ENCODE measurements around the gene CTNNBL1. TPM values are rescaled to one million over a fixed set of nuclear protein-coding genes. Genes with fewer than 3 reads are reported as not detected.

The CTNNBL1 gene
- total RNA-seq, 1 experiment from 2014 or later: 55.4 TPM

- no peak overlapping the region for H3K9ac ChIP-seq (ENCODE audit: low read length)
- H3K36me3 ChIP-seq (ENCODE audit: control insufficient read depth in 1 of 2, insufficient read depth in 2 of 2, low read length in 2 of 2): peaks cover 0 to 7% of the 10 kb centered on the region in 2 experiments; a peak in 2 of 4 replicates
- CTCF ChIA-PET: no interaction called here
- no peaks in the 10 kb centered on the region for H3K9me3 ChIP-seq (ENCODE audit: control insufficient read depth in 1 of 2, insufficient read depth in 1 of 2, low read depth in 1 of 2, low read length in 2 of 2)
- no peaks in the 10 kb centered on the region for H3K4me1 ChIP-seq (ENCODE audit: control insufficient read depth in 1 of 2, insufficient read depth in 2 of 2, low read length in 2 of 2)
- no TSS peak for BruUV-seq (replicated peaks)
- no peaks in the 10 kb centered on the region for H3K9me2 ChIP-seq (ENCODE audit: insufficient read depth)
- RAD21 ChIA-PET (ENCODE audit: low non-redundant PET in 1 of 2, low total read pairs in 2 of 2, uncharacterized antibody in 2 of 2, unreplicated experiment in 2 of 2): no interaction called here
- intact Hi-C loops (cut with micrococcal nuclease): no loop called here
- no peak overlapping the region for H3K4me3 ChIP-seq (replicated peaks in 1 of 2; ENCODE audit: low read depth in 1 of 2, low read length in 2 of 2)
- no peak overlapping the region for H3K4me2 ChIP-seq (ENCODE audit: low read length)
- TF ChIP-seq EZH2 (IDR thresholded peaks at IDR 0.05) (no peak), POLR2AphosphoS5 (IDR thresholded peaks at IDR 0.05; ENCODE audit: low read depth, low read length) (no peak), TCF7L2 (IDR thresholded peaks at IDR 0.05; ENCODE audit: borderline replicate concordance, extremely low read depth, insufficient read depth, insufficient read length) (no peak), SRF (IDR thresholded peaks at IDR 0.05; ENCODE audit: low read depth) (no peak), EGR1 (IDR thresholded peaks at IDR 0.05; ENCODE audit: low read depth) (no peak), SIN3A (IDR thresholded peaks at IDR 0.05; ENCODE audit: low read depth) (no peak), CEBPB (IDR thresholded peaks at IDR 0.05; ENCODE audit: low read depth) (no peak), MAX (IDR thresholded peaks at IDR 0.05) (no peak), ZNF274 (IDR thresholded peaks at IDR 0.05; ENCODE audit: low read depth, low read length) (no peak), SP1 (IDR thresholded peaks at IDR 0.05; ENCODE audit: low read depth) (no peak), ATF3 (IDR thresholded peaks at IDR 0.05) (no peak), EZH2phosphoT487 (IDR thresholded peaks at IDR 0.05; ENCODE audit: borderline replicate concordance) (no peak), CTCF (IDR thresholded peaks at IDR 0.05 in 2 of 3, conservative IDR thresholded peaks at IDR 0.05 in 1 of 3; ENCODE audit: borderline replicate concordance in 1 of 3, insufficient read depth in 1 of 3, low read depth in 2 of 3, low read length in 2 of 3) (no peak), YY1 (IDR thresholded peaks at IDR 0.05; ENCODE audit: extremely low read depth, insufficient replicate concordance, low read depth, low read length) (no peak), FOSL1 (IDR thresholded peaks at IDR 0.05; ENCODE audit: low read depth) (no peak), ELF1 (IDR thresholded peaks at IDR 0.05; ENCODE audit: borderline replicate concordance, low read depth) (no peak)
- POLR2A ChIA-PET: no interaction called here
- ATAC-seq (no peak), DNase-seq (ENCODE audit: low read depth, low spot score) (no peak)
- H3K27me3 ChIP-seq (ENCODE audit: insufficient read depth, low read length): no peaks in the 10 kb centered on the region
- H3K79me2 ChIP-seq (ENCODE audit: insufficient read depth, low read length): no peaks in the 10 kb centered on the region
- no peaks in the 10 kb centered on the region for H4K20me1 ChIP-seq (ENCODE audit: insufficient read depth)
- H2AFZ ChIP-seq (ENCODE audit: low read depth, low read length, poor library complexity, severe bottlenecking): no peak overlapping the region
- no peak overlapping the region for H3K27ac ChIP-seq (ENCODE audit: low read depth, low read length)
Observed at GRCh38 chr20:37744347-37744746, 50.5 kb downstream of the CTNNBL1 start.

Measured in HCT116 (cell line).